AG04449 (cell line): ENCODE data around the gene ELP4.

Experiments
- CTCF ChIA-PET: fragments of 350-600 bp; formaldehyde crosslinking; extraction: SDS; loops from one replicate; lab custom pipeline; 2021; ENCODE audit warnings: antibody characterized with exemption; lab: Yijun Ruan, JAX
- POLR2A ChIA-PET: fragments of 400-600, 350-600 bp; formaldehyde crosslinking; extraction: SDS; loops from one replicate; lab custom pipeline; 2020; ENCODE audit warnings: antibody characterized with exemption, inconsistent platforms; lab: Yijun Ruan, JAX
- DNase-seq: peaks from one replicate; pipeline ENCODE4 v3.0.0-alpha.2; 2010; ENCODE audit warnings: low read depth, low spot score
- H3K4me3 ChIP-seq: 2 replicates; pipeline ENCODE4 v1.5.1; 2011; ENCODE audit warnings: low read depth, mild to moderate bottlenecking, control low read depth, low read length
- CTCF ChIP-seq: IDR thresholded peaks from one replicate; pipeline ENCODE4 v1.5.1; 2011; ENCODE audit warnings: mild to moderate bottlenecking, moderate library complexity, low read length, control low read depth, inconsistent platforms; ENCODE audit not compliant: insufficient read depth; ENCODE audit errors: missing control alignments

ELP4 gene

GRCh38 chr11:31643857-31644256 is 134.3 kb downstream of the ELP4 start:
- no peak for DNase-seq
- TF ChIP-seq CTCF = no peak
- CTCF ChIA-PET = interaction anchor here (1.1 to 7.1 kb wide), 5 partner anchors 10 to 532 kb away, joined by 3 to 63 read pairs (median 34); no protein-coding TSS in a partner anchor
- POLR2A ChIA-PET = no interaction called here
- no peak overlapping the region for H3K4me3 ChIP-seq

- CTCF ChIA-PET = no interaction called here
- no peak for TF ChIP-seq CTCF
- POLR2A ChIA-PET = no interaction called here
- peak; percentile 41 for DNase-seq
- no peak overlapping the region for H3K4me3 ChIP-seq
These were observed 136.2 kb downstream of the ELP4 start for GRCh38 chr11:31645747-31646146.

GRCh38 chr11:31646216-31646615 is 136.6 kb downstream of the ELP4 start:
- POLR2A ChIA-PET = no interaction called here
- no peak for TF ChIP-seq CTCF
- CTCF ChIA-PET = no interaction called here
- no peak for DNase-seq
- no peak overlapping the region for H3K4me3 ChIP-seq

DNA sequence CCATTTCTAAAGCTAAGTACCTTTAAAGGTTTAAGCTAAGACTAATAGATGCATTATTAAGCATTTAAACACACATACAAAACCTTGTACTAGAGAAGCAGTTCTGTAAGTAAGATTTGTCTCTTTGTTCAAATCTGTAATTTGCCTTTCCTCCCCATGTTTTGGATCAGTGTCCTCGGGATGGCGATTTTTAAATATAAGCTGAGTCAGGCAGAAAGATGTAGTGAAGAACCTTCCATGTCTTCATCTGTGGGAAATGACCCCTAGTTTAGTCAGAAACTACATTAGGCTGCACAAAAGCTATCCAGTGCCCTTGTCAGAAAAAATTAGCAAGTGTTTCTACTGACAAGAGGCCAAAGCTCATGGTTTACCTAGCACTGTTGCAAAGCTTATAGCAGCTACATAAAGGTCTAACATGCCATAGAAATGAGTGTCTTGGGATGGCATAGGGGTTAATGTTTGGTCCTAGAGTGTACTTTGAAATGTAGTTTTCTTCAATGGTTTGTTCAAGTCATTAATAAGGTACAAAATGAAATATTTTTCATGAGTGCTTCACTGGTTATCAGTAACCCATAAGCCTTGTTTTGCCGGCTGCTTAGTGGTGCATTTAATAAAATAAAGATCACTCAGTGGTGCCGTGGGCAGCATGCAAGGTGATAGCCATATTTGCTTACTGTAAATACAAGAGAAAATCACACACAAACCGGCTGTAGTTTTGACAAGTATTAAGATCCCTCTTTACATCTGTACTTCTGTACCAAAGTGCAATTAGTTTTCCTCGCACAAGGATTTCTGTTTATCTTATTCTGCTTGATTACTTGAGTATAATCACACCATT is 139.8 kb downstream of the ELP4 start:
- POLR2A ChIA-PET = no interaction called here
- CTCF ChIA-PET = interaction anchor here (0.9 to 4.0 kb wide), 3 partner anchors 8 to 309 kb away, joined by 3 to 18 read pairs (median 10); no protein-coding TSS in a partner anchor

GRCh38 chr11:31651208-31651607 is 141.6 kb downstream of the ELP4 start:
- DNase-seq = no peak
- POLR2A ChIA-PET = no interaction called here
- CTCF ChIA-PET = interaction anchor here (4.0 kb wide), 1 partner anchor 10 kb away, joined by 18 read pairs; no protein-coding TSS in a partner anchor
- TF ChIP-seq CTCF = no peak
- H3K4me3 ChIP-seq = no peak overlapping the region

More for the DNA sequence above, 139.8 kb downstream of the ELP4 start:
- TF ChIP-seq CTCF = no peak
- DNase-seq = no peak
- H3K4me3 ChIP-seq = no peak overlapping the region

- ChIA-PET CTCF (interaction anchor here (4.0 kb wide), 1 partner anchor 10 kb away, joined by 18 read pairs; no protein-coding TSS in a partner anchor), POLR2A (no interaction called here)
- no peak for TF ChIP-seq CTCF
- no peak overlapping the region for H3K4me3 ChIP-seq
- no peak for DNase-seq
These were observed 142.3 kb downstream of the ELP4 start for GRCh38 chr11:31651822-31652221.
